ENCODE data around the gene LCE4A. TPM values are rescaled to one million over a fixed set of nuclear protein-coding genes. Genes with fewer than 3 reads are reported as not detected.

Gene LCE4A
- total and polyA plus RNA-seq, 2 experiments from 2014 or later, result not detected

- no peak for DNase-seq (ENCODE audit: low spot score)
- Mint-ChIP-seq H3K36me3 (ENCODE audit: low read depth) (no peaks in the 10 kb centered on the region), H3K27me3 (ENCODE audit: insufficient read depth, low read depth, poor library complexity) (no peaks in the 10 kb centered on the region), H3K9me3 (no peaks in the 10 kb centered on the region), H3K4me1 (peaks cover 3% of the 10 kb centered on the region; the same call in 2 of the 3 replicates), H3K27ac (no peak overlapping the region), H3K4me3 (no peak overlapping the region)
- TF ChIP-seq ETS1 (IDR thresholded peaks at IDR 0.05) (no peak), CREB1 (CRISPR knock-in tag; IDR thresholded peaks at IDR 0.05; ENCODE audit: low read depth) (no peak), ZNF114 (CRISPR knock-in tag; IDR thresholded peaks at IDR 0.05) (no peak), ZNF462 (CRISPR knock-in tag; IDR thresholded peaks at IDR 0.05) (no peak), EZH2phosphoT487 (IDR thresholded peaks at IDR 0.05; ENCODE audit: unreplicated experiment) (no peak), NANOG (IDR thresholded peaks at IDR 0.05; ENCODE audit: borderline replicate concordance) (no peak), REST (IDR thresholded peaks at IDR 0.05; ENCODE audit: unreplicated experiment) (no peak), EZH2 (IDR thresholded peaks at IDR 0.05; ENCODE audit: low read depth, unreplicated experiment) (no peak), POLR2AphosphoS5 (IDR thresholded peaks at IDR 0.05; ENCODE audit: low read depth) (no peak), STAT1 (IDR thresholded peaks at IDR 0.05; ENCODE audit: unreplicated experiment) (no peak), ZNF331 (CRISPR knock-in tag; IDR thresholded peaks at IDR 0.05; ENCODE audit: low read depth) (no peak), JUNB (IDR thresholded peaks at IDR 0.05; ENCODE audit: unreplicated experiment) (no peak)
- TF ChIP-seq, protein P1, sequence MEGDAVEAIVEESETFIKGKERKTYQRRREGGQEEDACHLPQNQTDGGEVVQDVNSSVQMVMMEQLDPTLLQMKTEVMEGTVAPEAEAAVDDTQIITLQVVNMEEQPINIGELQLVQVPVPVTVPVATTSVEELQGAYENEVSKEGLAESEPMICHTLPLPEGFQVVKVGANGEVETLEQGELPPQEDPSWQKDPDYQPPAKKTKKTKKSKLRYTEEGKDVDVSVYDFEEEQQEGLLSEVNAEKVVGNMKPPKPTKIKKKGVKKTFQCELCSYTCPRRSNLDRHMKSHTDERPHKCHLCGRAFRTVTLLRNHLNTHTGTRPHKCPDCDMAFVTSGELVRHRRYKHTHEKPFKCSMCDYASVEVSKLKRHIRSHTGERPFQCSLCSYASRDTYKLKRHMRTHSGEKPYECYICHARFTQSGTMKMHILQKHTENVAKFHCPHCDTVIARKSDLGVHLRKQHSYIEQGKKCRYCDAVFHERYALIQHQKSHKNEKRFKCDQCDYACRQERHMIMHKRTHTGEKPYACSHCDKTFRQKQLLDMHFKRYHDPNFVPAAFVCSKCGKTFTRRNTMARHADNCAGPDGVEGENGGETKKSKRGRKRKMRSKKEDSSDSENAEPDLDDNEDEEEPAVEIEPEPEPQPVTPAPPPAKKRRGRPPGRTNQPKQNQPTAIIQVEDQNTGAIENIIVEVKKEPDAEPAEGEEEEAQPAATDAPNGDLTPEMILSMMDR (conservative IDR thresholded peaks at IDR 0.05; ENCODE audit: low read depth in 2 of 2), result no peak
- Histone ChIP-seq H3K79me2 (replicated peaks; ENCODE audit: insufficient read depth) (no peaks in the 10 kb centered on the region), H3K4me2 (no peak overlapping the region), H2AFZ (no peak overlapping the region), H3K36me3 (ENCODE audit: insufficient read depth) (no peaks in the 10 kb centered on the region), H3K27ac (ENCODE audit: low read depth) (no peak overlapping the region), H4K20me1 (replicated peaks; ENCODE audit: insufficient read depth) (no peaks in the 10 kb centered on the region; the same call in 1 of the 2 replicates), H3F3A (replicated peaks; ENCODE audit: low read depth) (no peaks in the 10 kb centered on the region), H3K4me3 (no peak overlapping the region), H3K4me1 (ENCODE audit: insufficient read depth) (peaks cover 4% of the 10 kb centered on the region), H3K27me3 (ENCODE audit: insufficient read depth) (no peaks in the 10 kb centered on the region), H3K9me2 (ENCODE audit: insufficient read depth) (no peaks in the 10 kb centered on the region)
- no peak for ATAC-seq
Measured at GRCh38 chr1:152747831-152748230, 39.9 kb downstream of the LCE4A start.

Data from GM23338 (cell line).